HPDE6-E6E7 (cell line): ENCODE data around the gene GUK1.
A peak's percentile ranks its signal among the peaks of the same experiment; 100 is the strongest.
"Not testable (repeated sequence)": the region's sequence is repeated elsewhere in the genome, so short reads cannot be mapped to it uniquely, and the experiment has no call there.

Source experiments
- DNase-seq: peaks from one replicate; pipeline ENCODE4 v3.0.0; 2011; ENCODE audit warnings: missing footprints; ENCODE audit errors: extremely low spot score

Gene GUK1

GRCh38 chr1:228162286-228163006 is 22.4 kb downstream of the GUK1 start:
- DNase-seq, result no peak

- no peak for DNase-seq
Observed at GRCh38 chr1:228163007-228163753, 23.1 kb downstream of the GUK1 start.

GRCh38 chr1:228163776-228164519 is 23.9 kb downstream of the GUK1 start:
- no peak for DNase-seq

- no peak for DNase-seq
Observed at GRCh38 chr1:228164561-228165371, 24.7 kb downstream of the GUK1 start.

GRCh38 chr1:228165372-228166169 is 25.5 kb downstream of the GUK1 start, which contains the start of gene IBA57:
TSS of gene IBA57 (plus strand) at chr1:228165804. CDS start at chr1:228165817, 13 bp downstream.
- peak; percentile 94 for DNase-seq

DNA sequence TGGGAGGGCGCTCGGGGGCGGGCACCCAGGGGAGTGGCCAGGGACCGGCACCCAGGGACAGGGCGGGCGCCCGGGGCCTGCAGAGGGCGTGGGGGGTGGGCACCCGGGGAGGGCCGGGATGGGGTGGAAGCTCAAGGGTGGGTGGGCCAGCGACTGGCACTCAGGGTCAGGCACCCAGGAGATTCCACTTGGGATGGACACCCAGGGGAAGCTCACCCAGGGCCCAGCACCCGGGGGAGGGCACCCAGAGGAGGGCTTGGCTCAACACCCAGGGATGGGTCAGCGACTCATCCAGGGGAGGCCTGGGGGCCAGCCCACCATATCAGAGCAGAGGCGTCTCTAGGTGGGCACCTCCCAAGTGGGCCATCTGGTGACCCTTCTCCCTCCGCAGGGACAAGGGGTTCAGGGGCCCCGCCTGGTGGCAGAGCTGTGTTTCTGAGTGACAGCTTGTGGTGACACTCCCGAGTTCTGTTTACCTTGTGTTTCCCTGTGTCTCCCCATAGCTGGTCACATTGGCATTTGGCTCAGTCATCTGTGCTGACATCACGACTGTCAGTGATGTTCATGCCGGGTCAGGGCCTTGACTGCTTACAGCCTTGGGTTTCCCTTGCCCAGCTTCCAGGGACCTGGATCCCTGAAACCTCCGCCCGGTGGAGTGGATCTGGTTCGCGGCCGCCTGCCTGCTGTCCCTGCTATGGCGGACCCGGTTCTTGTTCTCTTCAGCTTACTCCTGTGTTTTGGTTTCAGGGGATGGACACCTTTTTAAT is 26.3 kb downstream of the GUK1 start:
- peak; percentile 96 for DNase-seq

DNA sequence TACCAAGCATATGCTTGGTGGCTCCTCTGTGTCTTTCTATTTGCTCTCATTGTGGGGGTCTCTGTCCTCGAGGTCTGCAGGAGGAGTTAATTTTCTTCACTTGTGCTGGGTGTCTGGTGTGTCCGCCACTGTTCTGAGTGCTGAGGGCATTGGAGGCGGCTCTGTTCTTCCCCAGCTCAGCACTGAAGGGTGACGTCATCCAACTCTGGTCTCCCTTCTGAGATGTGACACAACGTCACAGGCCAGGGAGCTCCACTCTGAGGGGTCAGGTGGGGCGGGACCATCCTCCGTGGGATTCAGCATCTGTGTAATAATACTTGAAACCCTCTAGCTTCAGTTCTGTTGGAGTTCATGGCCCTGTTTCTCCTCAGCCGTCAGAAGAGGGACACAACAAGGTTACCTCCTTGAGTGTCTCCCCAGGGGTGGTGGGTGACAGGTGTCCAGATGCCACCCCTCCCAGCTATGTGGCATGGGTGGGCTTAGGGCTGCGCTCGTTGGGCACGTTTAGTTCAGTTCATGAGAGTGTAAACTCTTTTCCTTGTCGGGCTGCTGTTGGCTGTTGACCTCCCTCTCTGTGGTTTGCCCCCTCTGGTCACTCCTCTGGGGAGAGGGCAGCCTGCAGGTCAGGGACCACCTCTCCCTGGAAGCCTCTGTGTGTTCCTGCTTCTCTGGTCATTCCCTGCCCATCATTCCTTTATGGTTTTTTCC is 28.6 kb downstream of the GUK1 start:
- DNase-seq, result no peak

- no peak for DNase-seq
Observed at GRCh38 chr1:228169345-228169744, 29.3 kb downstream of the GUK1 start.

- DNase-seq, result no peak
Observed at GRCh38 chr1:228170666-228171065, 30.6 kb downstream of the GUK1 start.

DNA sequence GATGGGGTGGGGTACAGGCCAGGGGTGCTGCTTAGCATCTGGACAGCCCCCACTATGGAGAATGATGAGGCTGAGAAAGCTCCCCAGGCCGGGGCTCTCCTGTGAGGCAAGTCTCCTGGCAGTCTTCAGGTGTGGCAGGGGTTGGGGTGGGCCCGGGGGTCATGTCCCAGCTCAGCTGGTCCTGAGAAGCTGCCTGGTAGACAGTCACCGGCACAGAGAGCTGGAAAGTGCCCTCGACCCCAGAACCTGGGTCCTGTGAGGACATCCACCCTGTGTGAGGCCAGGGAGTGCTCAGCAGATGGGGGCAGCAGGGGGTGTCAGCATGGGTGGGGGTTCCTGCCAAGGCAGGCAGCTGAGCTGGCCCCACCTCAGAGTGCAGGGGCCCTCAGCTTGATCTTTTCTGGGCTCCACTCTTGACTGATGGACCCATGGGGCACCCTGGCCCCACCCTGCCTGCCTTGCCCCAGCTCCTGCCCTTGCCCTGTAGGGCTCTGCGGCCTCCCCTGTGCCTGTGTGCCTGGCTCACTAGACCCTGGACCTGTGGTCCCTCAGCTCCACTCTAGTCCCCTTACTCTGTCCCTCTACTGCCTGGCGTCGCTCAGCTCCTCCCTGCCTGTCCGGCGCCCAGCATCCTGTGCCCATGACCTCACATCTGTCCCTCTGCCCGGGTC is 31.3 kb downstream of the GUK1 start:
- DNase-seq, result no peak

DNA sequence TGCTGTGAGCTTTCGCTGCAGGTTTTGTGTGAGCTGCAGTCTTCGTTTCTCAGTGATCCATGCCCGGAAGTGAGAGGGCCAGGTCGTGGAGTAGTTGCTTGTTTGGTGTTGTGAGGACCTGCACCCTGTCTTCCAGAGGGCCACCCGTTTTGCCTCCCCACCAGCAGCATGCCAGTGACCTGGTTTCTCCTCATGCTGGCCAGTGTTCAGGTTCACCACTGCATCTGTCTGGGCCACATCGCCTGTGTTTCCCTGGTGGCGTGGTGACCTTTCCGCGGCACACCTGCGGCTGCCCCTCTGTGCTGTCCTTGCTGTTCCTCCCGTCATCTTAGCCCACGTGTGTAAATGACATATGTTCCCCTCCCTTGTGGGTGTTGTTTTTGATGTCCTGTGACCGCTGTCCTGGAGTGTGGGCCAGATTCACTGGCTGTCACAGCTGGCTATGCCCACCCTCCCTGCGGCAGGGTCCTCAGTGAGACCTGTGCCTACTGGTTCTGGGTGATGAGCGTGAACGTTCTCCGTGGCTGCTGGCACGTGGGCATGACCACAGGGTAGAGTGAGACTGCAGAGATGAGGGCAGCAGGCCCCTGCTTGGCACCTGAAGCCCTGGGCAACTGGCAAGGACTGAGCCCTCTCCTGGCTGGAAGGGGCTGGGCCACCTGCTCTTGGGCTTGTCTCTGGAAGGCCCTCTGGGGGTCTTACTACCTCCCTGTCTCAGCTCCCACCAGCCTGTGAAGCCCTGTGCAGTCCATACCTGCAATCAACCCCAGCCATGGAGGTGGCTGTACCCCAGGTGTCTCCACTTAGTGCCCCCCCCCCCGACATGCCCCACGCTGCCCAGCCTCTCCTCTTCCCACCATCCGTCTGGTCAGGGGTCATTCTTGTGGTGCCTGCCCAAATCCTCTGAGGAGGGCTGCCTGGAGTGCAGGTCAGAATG is 32.8 kb downstream of the GUK1 start:
- DNase-seq, result no peak

GRCh38 chr1:228173528-228174481 is 33.7 kb downstream of the GUK1 start:
- DNase-seq, result not testable (repeated sequence)

- DNase-seq, result no peak
Observed at GRCh38 chr1:228174482-228175315, 34.6 kb downstream of the GUK1 start.

DNA sequence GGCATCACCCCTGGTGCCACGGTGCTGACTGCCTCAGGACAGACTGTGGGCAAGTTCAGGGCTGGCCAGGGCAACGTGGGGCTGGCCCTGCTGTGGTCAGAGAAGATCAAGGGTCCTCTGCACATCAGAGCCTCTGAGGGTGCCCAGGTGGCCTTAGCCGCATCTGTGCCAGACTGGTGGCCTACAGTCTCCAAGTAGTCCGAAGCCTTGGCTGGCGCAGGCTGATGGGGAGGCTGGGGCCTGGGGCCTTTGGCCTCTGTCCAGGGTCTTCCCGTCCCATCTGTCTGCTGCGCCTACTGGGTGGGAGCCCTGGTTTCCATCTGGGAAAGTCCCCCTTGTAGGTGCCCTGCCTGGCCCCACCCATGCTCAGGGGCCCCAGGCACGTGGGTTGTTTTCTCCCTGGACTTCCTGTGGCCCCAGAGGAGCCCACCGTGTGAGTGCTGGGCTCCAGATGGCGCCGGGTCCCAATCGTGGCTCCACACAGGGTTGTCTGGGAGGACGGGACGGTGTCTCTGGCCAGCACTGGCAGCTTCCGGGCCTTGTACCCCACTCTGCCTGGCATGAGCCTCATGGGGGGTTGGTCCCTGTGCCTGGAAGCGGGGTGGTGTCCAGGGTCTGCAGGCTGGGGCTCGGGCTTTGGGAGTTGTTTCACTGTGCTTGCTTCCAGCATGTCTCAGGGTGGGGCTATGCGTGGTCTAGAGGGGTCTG is 35.4 kb downstream of the GUK1 start:
- no peak for DNase-seq

- DNase-seq, result no peak
Observed at GRCh38 chr1:228176024-228176395, 35.9 kb downstream of the GUK1 start.
